NCI-H1092 treated with DMSO at 0.1 percent for 48 hours (cell line): ENCODE data around the gene MCOLN3.

Experiments
- DNase-seq: peaks from one replicate; lab custom pipeline; 2025; lab: John Stamatoyannopoulos, UW

MCOLN3 gene

GRCh38 chr1:85048296-85049064, at the start of gene MCOLN3:
Gene MCOLN3, minus strand, starts transcription at chr1:85048500. Its CDS starts 3,140 bp downstream, at chr1:85045360.
- no peak for DNase-seq

DNA sequence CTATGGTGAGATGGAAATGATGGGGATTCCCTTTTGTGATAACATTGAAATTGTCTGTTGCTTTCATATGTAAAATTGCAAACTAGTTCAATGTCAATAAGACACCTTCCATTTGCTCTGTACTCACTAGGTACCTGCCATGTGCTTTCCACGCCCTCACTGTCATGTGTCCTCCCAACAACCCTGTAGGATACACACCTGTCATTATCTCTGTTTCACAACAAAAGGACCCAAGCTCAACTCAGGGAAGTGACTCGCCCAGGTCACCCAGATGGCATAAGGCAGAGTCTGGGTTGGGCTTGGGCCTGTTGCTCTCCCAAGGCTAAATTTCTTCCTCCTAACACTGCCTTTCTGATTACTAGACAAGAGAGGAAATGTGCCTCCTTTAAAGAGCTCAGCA, 45.3 kb upstream of the MCOLN3 start:
- no peak for DNase-seq

- DNase-seq: no peak
Measured at GRCh38 chr1:85091671-85092280, 43.5 kb upstream of the MCOLN3 start.

DNA sequence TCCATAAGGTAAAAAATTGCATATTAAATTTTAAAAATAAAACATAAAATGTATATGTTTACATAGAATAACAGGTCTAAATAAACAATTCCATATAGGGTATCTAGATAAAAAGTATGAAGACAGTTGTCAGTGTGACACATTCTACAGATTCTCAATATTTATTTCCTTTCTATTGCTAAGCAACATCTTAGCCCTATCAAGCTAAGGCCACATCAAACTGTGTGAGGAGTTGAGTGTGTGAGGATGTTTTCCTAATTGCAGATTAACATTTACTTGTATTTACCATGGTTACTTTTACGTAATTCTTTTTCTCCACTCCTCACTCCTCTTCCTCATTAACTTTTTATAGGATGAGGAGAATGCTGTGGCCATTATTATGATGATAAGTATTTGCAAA, 41.9 kb upstream of the MCOLN3 start:
- DNase-seq: no peak

- no peak for DNase-seq
Measured at GRCh38 chr1:85089203-85089602, 40.9 kb upstream of the MCOLN3 start.

DNA sequence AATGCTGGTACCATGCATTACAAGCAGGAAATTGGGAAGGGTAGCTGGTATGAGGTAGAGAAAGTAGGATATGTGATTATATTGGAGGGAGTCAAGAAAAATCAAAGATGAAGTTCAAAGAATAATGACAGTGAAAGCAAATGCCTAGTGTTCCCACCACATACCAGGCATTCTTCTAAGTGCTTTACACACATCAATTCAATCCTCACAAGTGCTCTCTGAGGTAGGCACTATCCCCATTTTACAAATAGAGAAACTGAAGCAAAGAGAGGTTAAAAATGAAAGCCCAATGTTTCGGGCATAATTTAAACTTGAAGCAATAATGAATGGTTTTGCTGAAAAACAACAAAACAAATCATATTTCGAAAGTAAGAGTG, 40.1 kb upstream of the MCOLN3 start:
- DNase-seq: no peak

DNA sequence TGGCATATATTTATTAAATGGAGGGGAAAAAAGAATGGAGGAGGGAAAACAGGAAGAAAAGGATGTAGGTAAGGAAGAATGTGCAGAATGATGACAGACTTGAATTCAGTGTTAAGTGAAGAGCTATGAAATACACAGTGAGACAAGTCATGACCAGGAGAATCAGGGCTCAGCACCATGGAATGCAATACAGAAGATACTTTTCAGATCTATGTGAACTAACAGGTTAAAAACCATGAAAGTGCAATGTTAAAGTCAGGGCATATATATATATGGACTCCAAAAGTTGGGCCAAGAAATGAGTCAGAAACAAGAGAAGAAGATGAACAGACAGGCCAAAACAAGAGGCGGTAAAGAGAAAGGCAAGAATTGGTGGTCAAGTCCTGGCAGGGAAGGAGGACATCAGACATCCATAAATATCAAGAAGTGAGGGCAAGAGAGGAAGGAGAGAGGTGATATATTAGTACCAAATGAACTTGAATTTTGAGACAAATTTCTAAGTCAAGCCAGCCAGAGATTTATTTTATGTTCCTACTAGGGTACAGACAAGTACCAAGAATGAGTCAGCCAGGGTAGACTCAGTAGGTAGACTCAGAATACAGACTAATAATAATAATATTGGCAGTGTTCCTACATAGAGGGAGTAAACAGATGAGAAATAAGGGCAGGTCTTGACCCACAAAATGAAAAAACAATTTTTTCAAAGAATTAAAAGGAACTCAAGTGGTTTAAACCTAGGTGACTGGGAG, 39.5 kb upstream of the MCOLN3 start:
- no peak for DNase-seq

GRCh38 chr1:85085417-85085816, 37.1 kb upstream of the MCOLN3 start:
- DNase-seq: no peak

GRCh38 chr1:85078903-85079302, 30.6 kb upstream of the MCOLN3 start:
- no peak for DNase-seq

- DNase-seq: no peak
Measured at GRCh38 chr1:85074365-85074964, 26.2 kb upstream of the MCOLN3 start.

DNA sequence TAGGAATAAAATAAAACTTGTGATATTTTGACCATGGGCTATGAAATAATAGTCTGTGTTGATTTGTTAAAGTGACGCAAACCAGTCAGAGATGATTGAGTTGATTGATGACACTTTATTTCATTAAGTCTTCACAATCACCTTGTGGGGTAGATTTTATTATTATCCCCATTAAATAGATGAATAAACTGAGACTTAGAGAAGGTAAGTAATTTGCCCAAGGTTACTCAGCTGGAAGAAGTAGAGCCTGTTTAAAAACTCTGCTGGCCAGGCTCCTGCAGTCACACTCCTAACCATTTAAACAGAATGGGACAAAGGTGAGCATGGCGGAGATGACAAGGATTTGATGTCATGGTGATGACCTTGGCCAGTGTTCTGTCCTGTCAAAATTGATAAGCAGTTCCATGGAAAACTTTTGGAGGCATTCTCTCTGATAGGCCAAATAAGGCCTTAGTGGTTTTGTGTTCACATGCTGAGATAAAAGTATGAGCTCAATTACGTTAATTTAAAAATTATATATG, 22.7 kb upstream of the MCOLN3 start:
- no peak for DNase-seq

DNA sequence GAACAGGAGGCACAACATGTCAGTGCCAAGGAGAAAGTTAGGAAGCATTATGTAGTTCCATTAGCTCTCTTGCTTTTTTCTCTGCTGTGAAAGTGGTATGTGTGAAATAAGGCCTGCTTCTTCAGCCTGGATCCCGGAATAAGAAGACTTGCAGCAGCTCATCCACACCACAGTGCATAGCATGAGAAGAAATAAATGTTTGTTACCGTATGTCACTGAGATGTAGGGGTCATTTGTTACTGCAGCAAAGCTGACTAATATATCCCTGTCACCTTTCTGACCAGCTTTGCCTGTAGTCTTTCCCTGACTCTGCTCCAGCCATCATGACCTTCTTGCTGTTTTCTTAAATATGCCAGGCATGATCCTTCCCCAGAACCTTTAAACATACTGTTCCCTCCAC, 20.5 kb upstream of the MCOLN3 start:
- DNase-seq: no peak

DNA sequence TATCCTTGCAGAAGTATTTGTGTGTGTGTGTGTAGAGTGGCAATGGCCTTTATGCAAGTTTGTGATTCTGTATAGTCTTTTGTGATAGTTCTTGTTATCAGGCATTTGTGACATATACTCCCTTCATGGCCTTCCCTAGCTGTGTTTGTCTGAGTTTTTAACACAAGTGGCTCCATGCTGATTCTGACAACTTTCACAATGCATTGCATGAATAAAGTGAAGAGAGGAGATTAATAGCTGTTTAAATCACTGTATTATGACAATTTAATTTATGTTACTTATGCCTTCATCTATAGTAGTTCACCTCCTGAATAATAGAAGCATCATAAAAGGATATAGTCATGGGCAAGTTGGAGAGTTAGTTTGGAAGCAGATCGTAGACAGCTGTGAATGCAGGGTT, 17.2 kb upstream of the MCOLN3 start:
- no peak for DNase-seq

- no peak for DNase-seq
Measured at GRCh38 chr1:85062425-85063026, 14.2 kb upstream of the MCOLN3 start.

DNA sequence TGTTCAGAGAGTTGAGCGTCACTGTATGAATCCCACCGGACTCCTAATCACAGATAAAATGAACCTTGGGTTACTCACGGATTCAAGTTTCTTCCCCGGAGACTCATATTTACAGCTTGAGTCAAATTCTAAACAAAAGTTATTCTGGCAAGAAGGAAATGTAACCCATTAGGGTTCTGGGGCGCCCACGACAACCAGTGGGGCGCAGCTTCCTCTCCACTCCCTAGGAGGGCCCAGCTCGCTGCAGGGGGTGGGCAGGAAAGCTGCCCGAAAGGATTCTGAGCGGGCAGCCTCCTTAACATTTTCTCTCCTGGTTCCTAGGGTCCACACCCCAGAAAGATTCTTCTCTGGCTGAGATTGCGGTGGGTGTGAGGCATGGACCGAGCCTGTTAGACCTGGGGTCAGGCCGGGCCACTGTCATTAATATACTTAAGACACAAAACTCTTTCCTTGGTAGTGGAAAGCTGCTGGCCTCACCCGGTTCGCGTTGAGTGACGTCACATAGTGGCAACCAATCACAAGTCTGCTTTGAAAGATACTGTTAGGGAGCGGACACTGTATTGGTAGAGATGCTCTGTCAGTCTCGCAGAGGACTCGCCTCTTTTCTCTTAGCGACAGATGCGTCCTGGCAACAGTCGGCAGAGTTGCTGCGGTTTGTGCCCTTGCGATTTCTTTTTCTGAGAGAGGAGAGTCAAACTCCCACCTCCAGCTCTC, 13.6 kb upstream of the MCOLN3 start:
- DNase-seq: peak; percentile 60

- DNase-seq: no peak
Measured at GRCh38 chr1:85060038-85060437, 11.7 kb upstream of the MCOLN3 start.

- DNase-seq: no peak
Measured at GRCh38 chr1:85059563-85059962, 11.3 kb upstream of the MCOLN3 start.

- no peak for DNase-seq
Measured at GRCh38 chr1:85058786-85059185, 10.5 kb upstream of the MCOLN3 start.

DNA sequence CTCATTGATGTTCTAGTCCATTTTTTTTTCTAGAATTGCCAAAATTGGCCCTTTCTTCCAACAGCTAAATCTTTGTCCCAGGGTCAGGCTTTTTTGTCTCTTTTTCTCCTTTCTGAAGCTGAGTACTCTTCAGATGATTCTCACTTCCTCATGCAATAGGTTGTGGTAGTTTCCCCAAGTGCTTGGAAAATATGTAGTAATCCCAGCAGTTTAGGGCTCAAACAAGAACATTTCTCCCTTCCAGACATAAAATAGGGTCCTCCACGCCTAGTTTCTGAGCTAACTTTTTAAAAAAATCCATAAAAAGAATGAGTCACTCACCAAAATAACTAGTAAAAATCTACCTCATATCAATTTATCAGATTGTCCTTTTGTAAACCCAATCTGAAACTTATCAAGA, 10.0 kb upstream of the MCOLN3 start:
- DNase-seq: no peak

DNA sequence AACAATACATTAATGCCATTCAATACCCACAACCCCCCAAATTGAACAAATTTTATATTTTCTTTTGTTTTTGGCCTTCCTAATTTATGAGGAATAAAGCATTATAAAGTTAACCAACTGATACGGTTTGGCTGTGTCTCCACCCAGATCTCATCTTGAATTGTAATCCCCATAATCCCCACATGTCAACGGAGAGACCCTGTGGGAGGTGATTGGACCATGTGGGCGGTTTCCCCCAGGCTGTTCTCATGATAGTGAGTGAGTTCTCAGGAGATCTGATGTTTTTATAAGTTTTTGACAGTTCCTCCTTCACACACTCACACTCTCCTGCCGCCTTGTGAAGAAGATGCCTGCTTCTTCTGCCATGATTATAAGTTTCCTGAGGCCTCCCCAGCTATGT, 6.4 kb upstream of the MCOLN3 start:
- DNase-seq: no peak

DNA sequence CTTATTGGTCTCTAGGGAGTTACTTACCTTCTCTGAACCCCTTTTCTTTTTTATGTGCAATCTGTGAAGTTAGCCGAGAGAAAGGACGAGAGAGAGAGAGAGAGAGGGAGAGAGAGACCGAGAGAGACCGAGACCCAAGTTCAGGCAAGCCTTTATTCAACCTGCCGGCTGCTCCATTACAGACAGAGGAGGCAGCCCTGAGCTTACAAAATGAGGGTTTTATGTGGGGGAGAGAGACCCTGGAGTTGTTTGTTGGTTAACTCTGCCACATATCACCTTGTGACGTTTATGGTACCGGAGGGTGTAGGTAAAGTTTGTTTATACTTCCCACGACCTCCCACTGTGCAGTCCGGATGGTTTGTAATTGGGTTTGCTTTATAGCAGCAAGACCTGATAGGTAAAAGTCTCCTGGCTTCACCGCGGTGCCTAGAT, 1.5 kb upstream of the MCOLN3 start:
- no peak for DNase-seq
